HG03066 (cell line): Measurements from ENCODE around the gene FUT8.
"Not testable (repeated sequence)": the region's sequence is repeated elsewhere in the genome, so short reads cannot be mapped to it uniquely, and the experiment has no call there.

Experiments used
- ATAC-seq: cut with Tn5 transposase; IDR thresholded peaks from one replicate; pipeline ENCODE4 v1.9.1; 2021; ENCODE audit warnings: low read depth; ENCODE audit not compliant: unreplicated experiment

FUT8 gene

DNA sequence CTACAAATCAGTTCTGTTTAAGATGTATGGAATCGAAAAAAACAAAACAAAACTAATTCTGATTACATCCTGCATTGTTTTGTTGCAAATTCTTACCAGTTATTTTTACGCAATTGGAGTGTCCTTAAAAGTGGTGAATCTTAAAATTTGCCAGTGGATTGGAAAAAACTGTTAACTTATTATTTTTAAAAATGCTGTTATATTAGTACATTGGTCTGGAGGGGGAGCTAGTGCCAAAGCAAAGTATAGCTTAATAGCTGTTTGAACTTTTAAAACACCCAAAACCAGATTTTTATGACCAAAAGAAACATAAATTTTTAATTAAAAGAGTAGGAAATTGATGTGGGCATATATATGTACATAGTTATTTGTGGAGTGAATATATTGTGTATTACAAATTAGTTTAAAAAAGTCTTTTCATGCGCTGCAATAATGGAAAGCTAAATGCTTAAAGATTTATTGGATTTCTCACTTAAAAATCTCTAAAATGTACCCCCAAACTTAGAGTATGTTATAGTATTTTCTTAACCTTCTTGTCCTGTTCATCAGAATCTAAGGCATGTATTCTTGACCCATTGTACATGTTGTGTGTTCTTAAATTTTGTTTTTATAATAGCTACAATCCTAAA lies 2.5 kb downstream of the FUT8 start:
- no peak for ATAC-seq

GRCh38 chr14:65415613-65416012 lies 3.1 kb downstream of the FUT8 start:
- ATAC-seq: no peak

- no peak for ATAC-seq
These were observed 7.2 kb downstream of the FUT8 start for GRCh38 chr14:65419593-65420252.

- no peak for ATAC-seq
These were observed 8.9 kb downstream of the FUT8 start for GRCh38 chr14:65421201-65421981.

GRCh38 chr14:65422088-65422834 lies 9.7 kb downstream of the FUT8 start:
- ATAC-seq: no peak

- ATAC-seq: no peak
These were observed 11.5 kb downstream of the FUT8 start for GRCh38 chr14:65423982-65424381.

DNA sequence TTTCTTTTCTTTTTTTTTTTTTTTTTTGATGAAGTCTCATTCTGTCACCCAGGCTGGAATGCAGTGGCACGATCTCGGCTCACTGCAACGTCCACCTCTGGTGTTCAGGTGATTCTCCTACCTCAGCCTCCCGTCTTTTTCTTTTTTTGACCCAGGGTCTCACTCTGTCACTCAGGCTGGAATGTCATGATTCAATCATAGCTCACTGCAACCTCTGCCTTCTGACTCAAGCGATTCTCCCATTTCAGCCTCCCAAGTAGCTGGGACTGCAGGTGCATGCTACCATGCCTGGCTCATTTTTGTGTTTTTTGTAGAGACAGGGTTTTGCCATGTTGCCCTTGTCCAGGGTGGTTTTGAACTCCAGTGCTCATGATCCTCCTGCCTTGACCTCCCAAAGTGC lies 12.0 kb downstream of the FUT8 start:
- ATAC-seq: no peak

DNA sequence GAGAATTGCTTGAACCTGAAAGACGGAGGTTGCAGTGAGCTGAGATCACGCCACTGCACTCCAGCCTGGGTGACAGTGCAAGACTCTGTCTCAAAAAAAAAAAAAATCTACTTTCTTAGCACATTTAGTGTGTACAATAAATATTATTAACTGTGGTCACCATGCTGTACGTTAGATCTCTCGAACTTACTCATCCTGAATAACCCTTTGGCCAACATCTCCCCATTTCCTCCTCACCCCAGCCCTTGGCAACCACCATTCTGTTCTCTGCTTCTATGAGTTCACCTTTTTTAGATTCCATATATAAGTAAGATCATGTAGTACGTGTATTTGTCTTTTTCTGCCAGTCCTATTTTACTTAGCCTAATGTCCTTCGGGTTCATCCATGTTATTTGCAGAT lies 13.4 kb downstream of the FUT8 start:
- ATAC-seq: no peak

- ATAC-seq: not testable (repeated sequence)
These were observed 14.4 kb downstream of the FUT8 start for GRCh38 chr14:65426902-65427301.

DNA sequence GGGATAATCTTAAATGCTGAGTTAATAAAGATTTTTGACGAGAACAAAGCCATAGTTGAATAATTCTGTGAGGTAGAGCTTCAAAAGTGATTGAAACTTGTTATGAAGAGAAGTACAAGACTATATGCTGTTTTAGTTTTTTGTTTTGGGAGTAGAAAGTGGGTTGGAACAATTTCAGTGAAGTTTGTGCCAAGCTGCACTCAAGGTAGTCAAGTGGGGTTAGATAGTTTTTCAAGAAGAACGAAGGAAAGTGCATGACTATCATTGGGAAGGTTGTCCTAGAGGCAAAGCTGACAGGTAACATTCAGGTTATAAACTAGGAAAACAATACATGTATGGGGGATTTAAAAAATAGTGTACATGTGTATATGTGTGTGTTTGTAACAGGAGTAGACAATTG lies 16.2 kb downstream of the FUT8 start:
- ATAC-seq: no peak

DNA sequence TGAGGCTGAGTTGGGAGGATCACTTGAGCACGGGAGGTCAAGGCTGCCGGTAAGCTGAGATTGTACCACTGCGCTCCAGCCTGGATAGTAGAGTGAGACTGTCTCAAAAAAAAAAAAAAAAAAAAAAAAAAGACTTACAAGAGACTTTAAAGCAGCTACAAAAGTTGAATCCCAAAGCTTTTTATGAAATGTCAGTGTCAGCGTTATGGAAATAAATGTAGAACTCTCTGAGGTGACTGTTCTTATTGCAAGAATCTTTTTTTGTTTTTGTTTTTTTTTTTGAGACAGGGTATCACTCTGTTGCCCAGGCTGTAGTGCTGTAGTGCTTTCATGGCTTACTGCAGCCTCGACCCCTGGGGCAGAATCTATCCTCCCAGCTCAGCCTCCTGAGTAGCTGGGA lies 17.2 kb downstream of the FUT8 start:
- no peak for ATAC-seq

DNA sequence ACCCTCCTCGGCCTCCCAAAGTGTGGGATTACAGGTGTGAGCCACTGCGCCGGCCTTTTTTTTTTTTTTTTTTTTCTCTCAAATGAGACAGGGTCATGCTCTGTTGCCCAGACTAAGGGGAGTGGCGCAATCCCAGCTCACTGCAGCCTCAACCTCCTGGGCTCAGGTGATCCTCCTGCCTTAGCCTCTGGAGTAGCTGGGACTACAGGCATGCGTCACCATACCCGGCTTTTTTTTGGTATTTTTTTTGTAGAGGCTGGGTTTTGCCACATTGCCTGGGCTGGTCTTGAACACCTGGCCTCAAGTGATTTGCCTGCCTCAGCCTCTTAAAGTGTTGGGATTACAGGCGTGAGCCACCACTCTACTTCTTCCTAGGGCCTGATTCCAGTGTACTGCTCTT lies 18.7 kb downstream of the FUT8 start:
- ATAC-seq: no peak

- ATAC-seq: no peak
These were observed 19.4 kb downstream of the FUT8 start for GRCh38 chr14:65431951-65432350.

DNA sequence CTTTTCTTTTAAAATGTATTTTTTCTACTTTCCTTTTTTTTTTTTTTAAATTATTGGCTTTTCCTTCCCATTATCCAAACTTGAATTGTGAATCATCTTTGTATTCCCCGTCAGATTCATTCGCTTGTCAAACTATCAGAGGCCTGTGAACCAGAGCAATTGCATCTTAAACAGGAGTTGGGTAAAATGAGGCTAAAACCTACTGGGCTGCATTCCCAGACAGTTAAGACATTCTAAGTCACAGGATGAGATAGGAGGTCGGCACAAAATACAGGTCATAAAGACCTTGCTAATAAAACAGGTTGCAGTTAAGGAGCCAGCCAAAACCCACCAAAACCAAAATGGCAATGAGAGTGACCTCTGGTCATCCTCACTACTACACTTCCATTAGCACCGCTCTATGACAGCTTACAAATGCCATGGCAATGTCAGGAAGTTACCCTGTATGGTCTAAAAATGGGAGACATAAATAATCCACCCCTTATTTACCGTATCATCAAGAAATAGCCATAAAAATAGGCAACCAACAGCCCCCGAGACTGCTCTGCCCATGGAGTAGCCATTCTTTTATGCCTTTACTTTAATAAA lies 19.9 kb downstream of the FUT8 start:
- ATAC-seq: no peak

DNA sequence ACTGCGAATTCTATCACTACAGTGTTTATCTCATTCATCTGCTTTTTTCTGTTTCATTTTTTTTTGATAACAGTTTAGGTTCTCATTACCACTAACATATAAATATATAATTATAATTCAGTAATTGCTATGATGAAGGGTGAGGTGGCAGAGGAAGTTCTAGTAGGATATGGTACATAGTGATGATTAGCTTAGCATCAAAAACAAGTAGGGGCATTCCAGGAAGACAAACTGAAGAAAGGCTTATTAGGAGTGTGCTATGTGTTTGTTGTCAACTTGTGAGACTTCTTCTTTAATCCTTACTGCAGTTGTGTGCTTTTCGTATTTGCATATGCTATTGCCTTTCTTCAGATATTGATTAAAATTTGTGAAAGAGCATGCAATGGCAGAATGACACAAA lies 20.6 kb downstream of the FUT8 start:
- ATAC-seq: no peak

DNA sequence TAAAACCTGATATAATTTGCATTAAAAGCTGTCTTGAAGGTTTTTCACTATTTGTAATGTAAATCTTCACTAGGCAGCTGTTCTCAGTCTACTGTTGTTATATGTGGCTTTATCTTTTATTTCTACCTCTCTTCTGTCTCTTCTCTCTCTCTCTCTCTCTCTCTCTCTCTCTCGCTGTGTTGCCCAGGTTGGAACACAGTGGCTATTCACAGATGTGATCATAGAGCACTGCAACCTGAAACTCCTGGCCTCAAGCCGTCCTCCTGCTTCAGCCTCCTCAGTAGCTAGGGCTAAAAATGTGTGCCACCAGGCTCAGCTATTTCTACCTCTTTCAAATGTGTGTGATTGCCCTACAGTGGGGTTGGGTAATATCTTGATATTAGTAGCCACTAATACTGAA lies 21.1 kb downstream of the FUT8 start:
- ATAC-seq: no peak

DNA sequence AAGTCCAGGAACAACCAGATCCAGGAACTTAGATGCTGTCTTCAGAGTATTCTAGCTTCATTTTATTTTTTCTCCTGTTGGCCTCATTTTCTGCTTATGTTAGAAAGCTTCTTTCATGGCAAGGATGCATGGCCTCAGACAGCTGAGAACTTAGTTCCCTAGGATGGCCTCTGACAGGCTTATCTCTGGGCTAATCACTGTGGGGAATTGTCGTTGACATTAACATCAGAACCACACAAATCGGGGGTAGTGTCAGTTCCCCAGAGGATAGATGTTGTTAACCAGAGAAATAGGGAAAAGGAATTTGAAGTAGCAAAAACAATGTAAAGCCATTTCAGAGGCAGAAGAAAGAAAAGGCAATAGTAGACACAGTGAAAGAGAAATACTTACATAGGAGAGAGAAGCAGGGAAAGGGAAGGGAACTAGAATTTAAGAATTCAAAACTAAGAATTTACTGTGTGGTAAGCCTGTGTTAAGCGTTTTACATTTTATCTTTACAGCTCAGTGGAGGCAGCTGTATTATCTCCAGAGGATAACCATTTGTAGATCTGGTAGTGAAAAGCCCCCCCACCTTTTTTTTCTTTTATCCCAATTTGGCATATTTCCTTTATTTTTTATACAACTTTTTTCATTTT lies 21.8 kb downstream of the FUT8 start:
- ATAC-seq: no peak

DNA sequence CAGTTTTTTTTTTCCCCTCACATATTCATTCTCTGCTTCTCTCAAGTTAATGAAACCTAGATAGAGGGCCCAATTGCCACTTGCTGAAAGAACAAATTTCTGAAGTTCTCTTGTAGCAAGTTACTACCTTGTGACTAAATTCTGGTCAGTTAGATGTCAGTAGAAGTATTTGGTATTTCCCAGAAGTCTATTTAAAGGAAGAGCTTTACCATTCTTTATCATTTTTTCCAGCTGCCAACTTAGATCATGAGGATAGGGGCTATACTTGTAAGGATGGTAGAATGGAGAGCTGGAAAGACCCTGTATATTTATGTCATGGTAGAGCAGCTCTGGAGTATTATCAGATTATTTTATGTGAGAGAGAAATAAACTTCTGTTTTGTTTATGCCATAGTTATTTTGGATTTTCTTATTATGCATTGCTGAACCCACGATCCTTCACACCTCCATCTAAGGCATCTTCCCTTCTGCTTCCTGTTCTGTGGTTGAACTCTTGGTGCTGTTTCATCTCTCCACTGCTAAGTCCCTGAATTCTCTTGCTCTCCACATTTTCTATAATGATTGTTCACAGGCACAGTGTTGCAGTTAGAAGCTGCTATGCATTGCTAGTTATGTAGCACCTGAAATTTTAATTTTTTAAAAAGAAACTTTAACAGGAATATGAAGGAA lies 25.9 kb downstream of the FUT8 start:
- ATAC-seq: no peak

GRCh38 chr14:65439117-65439516 lies 26.6 kb downstream of the FUT8 start:
- no peak for ATAC-seq

GRCh38 chr14:65440230-65440629 lies 27.7 kb downstream of the FUT8 start:
- ATAC-seq: no peak
